ENCODE measurements around the gene RNF166. TPM values are rescaled to one million over a fixed set of nuclear protein-coding genes. Genes with fewer than 3 reads are reported as not detected.

The RNF166 gene
- total RNA-seq, 1 experiment from 2014 or later = 46.2 TPM

DNA sequence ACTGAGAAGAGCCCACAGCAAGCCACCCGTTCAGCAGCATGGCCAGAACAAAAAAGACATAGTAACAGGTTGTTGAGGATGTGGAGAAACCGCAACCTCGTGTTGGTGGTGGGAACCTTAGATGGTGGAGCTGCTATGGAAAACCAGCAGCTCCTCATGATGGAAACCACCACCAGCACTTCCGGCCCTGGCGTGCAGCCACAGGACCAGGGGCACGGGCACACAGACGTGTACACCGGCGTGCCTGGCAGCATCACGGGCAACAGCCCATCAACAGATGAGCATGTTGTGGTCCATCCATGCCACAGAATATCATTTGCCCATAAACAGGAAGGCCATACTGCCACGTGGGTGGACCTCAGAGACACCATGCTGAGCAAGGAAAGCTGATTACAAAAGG is 12.0 kb upstream of the RNF166 start (continued):
- TF ChIP-seq TEAD4 (CRISPR knock-in tag; IDR thresholded peaks at IDR 0.05) (no peak), ZNF416 (CRISPR knock-in tag; IDR thresholded peaks at IDR 0.05) (no peak)

GRCh38 chr16:88716601-88717001 is 10.4 kb upstream of the RNF166 start:
- Mint-ChIP-seq H3K27me3 (ENCODE audit: low read depth) (no peaks in the 10 kb centered on the region), H3K36me3 (peaks cover 12% of the 10 kb centered on the region), H3K4me3 (no peak overlapping the region), H3K27ac (no peak overlapping the region), H3K9me3 (no peaks in the 10 kb centered on the region), H3K4me1 (no peaks in the 10 kb centered on the region)
- DNase-seq (ENCODE audit: low spot score) (no peak), ATAC-seq (no peak)
- no peak for TF ChIP-seq RORB (CRISPR knock-in tag; IDR thresholded peaks at IDR 0.05)
- no peak for TF ChIP-seq SMAD4 (CRISPR knock-in tag; IDR thresholded peaks at IDR 0.05)
- TF ChIP-seq FOXJ3 (CRISPR knock-in tag; IDR thresholded peaks at IDR 0.05; ENCODE audit: borderline replicate concordance) = no peak
- TF ChIP-seq GTF2I (CRISPR knock-in tag; conservative IDR thresholded peaks at IDR 0.05) = no peak
- TF ChIP-seq JAZF1 (CRISPR knock-in tag; IDR thresholded peaks at IDR 0.05) = no peak
- no peak for TF ChIP-seq ZNF317 (CRISPR knock-in tag; IDR thresholded peaks at IDR 0.05; ENCODE audit: borderline replicate concordance, low read depth)
- TF ChIP-seq ZNF416 (CRISPR knock-in tag; IDR thresholded peaks at IDR 0.05) = no peak
- TF ChIP-seq CTCF (IDR thresholded peaks at IDR 0.05) = no peak
- TF ChIP-seq TP53 (CRISPR knock-in tag; IDR thresholded peaks at IDR 0.05) = no peak
- no peak for TF ChIP-seq CBFB (CRISPR knock-in tag; IDR thresholded peaks at IDR 0.05; ENCODE audit: low read depth)
- no peak for TF ChIP-seq ETV6 (CRISPR knock-in tag; IDR thresholded peaks at IDR 0.05)
- TF ChIP-seq CREB1 (CRISPR knock-in tag; IDR thresholded peaks at IDR 0.05) = no peak
- no peak for TF ChIP-seq E2F4 (CRISPR knock-in tag; IDR thresholded peaks at IDR 0.05; ENCODE audit: borderline replicate concordance, low read depth)
- ChIA-PET CTCF (interaction anchor here (5.2 kb wide), 1 partner anchor 21 kb away, joined by 41 read pairs; no protein-coding TSS in a partner anchor), POLR2A (no interaction called here)

GRCh38 chr16:88716201-88716600 is 10.0 kb upstream of the RNF166 start:
- TF ChIP-seq, protein P1, sequence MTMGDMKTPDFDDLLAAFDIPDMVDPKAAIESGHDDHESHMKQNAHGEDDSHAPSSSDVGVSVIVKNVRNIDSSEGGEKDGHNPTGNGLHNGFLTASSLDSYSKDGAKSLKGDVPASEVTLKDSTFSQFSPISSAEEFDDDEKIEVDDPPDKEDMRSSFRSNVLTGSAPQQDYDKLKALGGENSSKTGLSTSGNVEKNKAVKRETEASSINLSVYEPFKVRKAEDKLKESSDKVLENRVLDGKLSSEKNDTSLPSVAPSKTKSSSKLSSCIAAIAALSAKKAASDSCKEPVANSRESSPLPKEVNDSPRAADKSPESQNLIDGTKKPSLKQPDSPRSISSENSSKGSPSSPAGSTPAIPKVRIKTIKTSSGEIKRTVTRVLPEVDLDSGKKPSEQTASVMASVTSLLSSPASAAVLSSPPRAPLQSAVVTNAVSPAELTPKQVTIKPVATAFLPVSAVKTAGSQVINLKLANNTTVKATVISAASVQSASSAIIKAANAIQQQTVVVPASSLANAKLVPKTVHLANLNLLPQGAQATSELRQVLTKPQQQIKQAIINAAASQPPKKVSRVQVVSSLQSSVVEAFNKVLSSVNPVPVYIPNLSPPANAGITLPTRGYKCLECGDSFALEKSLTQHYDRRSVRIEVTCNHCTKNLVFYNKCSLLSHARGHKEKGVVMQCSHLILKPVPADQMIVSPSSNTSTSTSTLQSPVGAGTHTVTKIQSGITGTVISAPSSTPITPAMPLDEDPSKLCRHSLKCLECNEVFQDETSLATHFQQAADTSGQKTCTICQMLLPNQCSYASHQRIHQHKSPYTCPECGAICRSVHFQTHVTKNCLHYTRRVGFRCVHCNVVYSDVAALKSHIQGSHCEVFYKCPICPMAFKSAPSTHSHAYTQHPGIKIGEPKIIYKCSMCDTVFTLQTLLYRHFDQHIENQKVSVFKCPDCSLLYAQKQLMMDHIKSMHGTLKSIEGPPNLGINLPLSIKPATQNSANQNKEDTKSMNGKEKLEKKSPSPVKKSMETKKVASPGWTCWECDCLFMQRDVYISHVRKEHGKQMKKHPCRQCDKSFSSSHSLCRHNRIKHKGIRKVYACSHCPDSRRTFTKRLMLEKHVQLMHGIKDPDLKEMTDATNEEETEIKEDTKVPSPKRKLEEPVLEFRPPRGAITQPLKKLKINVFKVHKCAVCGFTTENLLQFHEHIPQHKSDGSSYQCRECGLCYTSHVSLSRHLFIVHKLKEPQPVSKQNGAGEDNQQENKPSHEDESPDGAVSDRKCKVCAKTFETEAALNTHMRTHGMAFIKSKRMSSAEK (CRISPR knock-in tag; IDR thresholded peaks at IDR 0.05; ENCODE audit: borderline replicate concordance) = no peak
- TF ChIP-seq PREB (CRISPR knock-in tag; IDR thresholded peaks at IDR 0.05; ENCODE audit: borderline replicate concordance) = no peak
- no peak overlapping the region for H3K4me3 Mint-ChIP-seq
- POLR2A ChIA-PET = no interaction called here
- H3K9me3 Mint-ChIP-seq = no peaks in the 10 kb centered on the region
- no peak for ATAC-seq
- no peaks in the 10 kb centered on the region for H3K27me3 Mint-ChIP-seq (ENCODE audit: low read depth)
- H3K4me1 Mint-ChIP-seq = no peaks in the 10 kb centered on the region
- H3K27ac Mint-ChIP-seq = no peak overlapping the region
- CTCF ChIA-PET = interaction anchor here (5.2 kb wide), 1 partner anchor 21 kb away, joined by 41 read pairs; no protein-coding TSS in a partner anchor
- no peak for DNase-seq (ENCODE audit: low spot score)
- peaks cover 12% of the 10 kb centered on the region for H3K36me3 Mint-ChIP-seq

Data from WTC11 (cell line).